GM12801 (cell line): Measurements from ENCODE around the gene ZNF491.

Source experiments
- CTCF ChIP-seq: IDR thresholded peaks from one replicate; pipeline ENCODE4 v1.5.1; 2011; ENCODE audit warnings: control low read depth; ENCODE audit not compliant: insufficient read length; ENCODE audit errors: extremely low read depth

ZNF491 gene

GRCh38 chr19:11784356-11784755 lies 14.0 kb upstream of the ZNF491 start:
- TF ChIP-seq CTCF = no peak

- TF ChIP-seq CTCF = no peak
Observed at GRCh38 chr19:11787536-11787935, 10.8 kb upstream of the ZNF491 start.

GRCh38 chr19:11792942-11793341 lies 5.4 kb upstream of the ZNF491 start:
- no peak for TF ChIP-seq CTCF

GRCh38 chr19:11797491-11797890 lies 832 bp upstream of the ZNF491 start:
- no peak for TF ChIP-seq CTCF

GRCh38 chr19:11806354-11807098 lies 8.2 kb downstream of the ZNF491 start:
- TF ChIP-seq CTCF = no peak

GRCh38 chr19:11807099-11807380 lies 8.7 kb downstream of the ZNF491 start:
- no peak for TF ChIP-seq CTCF

- no peak for TF ChIP-seq CTCF
Observed at GRCh38 chr19:11813703-11814028, 15.3 kb downstream of the ZNF491 start.
